NT2/D1 (cell line): ENCODE data around the gene LHB.
"Not testable (repeated sequence)": the region's sequence is repeated elsewhere in the genome, so short reads cannot be mapped to it uniquely, and the experiment has no call there.

Experiments used
- DNase-seq: peaks from one replicate; pipeline ENCODE4 v3.0.0-alpha.2; 2011; ENCODE audit warnings: low read depth, low spot score
- H3K27me3 ChIP-seq: 2 replicates; pipeline ENCODE4 v1.6.0; 2011; ENCODE audit warnings: mild to moderate bottlenecking; ENCODE audit not compliant: insufficient read length, insufficient read depth
- H3K36me3 ChIP-seq: 2 replicates; pipeline ENCODE4 v1.6.1; 2011; ENCODE audit warnings: mild to moderate bottlenecking, low read length, mixed read lengths; ENCODE audit not compliant: insufficient read depth, insufficient read length
- H3K4me1 ChIP-seq: 2 replicates; pipeline ENCODE4 v1.5.1; 2011; ENCODE audit not compliant: insufficient read depth, insufficient read length
- H3K4me3 ChIP-seq: 2 replicates; pipeline ENCODE4 v1.5.1; 2011; ENCODE audit warnings: low read depth; ENCODE audit not compliant: insufficient read length
- H3K9ac ChIP-seq: 2 replicates; pipeline ENCODE4 v1.6.0; 2011; ENCODE audit warnings: low read depth; ENCODE audit not compliant: insufficient read length
- H3K9me3 ChIP-seq: 2 replicates; pipeline ENCODE4 v1.5.1; 2011; ENCODE audit warnings: mild to moderate bottlenecking, low read length; ENCODE audit not compliant: insufficient read depth
- SUZ12 ChIP-seq: IDR thresholded peaks from 2 replicates; pipeline ENCODE4 v1.6.1; 2011; ENCODE audit not compliant: insufficient read length, insufficient read depth; ENCODE audit errors: extremely low read depth
- YY1 ChIP-seq: IDR thresholded peaks from 2 replicates; pipeline ENCODE4 v1.6.1; 2011; ENCODE audit not compliant: insufficient read length, insufficient read depth
- ZNF274 ChIP-seq: IDR thresholded peaks from 2 replicates; pipeline ENCODE4 v1.6.1; 2011; ENCODE audit warnings: mild to moderate bottlenecking, low read depth, low read length

Gene LHB

DNA sequence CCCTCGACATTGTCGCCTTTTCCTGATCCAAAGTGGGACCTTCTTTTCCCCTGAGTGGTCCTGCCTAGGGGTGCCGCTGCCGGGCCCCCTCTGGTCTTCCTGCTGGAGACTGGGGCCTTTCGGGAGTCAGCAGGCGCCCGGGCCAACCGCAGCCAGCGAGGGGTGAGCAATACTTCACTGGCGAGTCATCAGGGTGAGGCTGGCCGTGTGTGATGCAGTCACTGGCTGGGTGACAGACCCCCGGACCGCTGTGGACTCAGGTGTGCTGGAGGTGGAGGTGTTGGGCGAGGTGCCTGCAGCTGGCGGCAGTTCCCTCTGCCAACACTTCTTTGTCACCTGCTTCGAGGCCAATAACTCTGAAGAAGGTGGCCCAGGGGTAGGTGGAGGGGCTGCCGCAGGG lies 25.3 kb upstream of the LHB start:
- Histone ChIP-seq H3K4me1 (no peaks in the 10 kb centered on the region), H3K4me3 (no peak overlapping the region), H3K9ac (no peak overlapping the region), H3K36me3 (no peaks in the 10 kb centered on the region), H3K27me3 (no peaks in the 10 kb centered on the region), H3K9me3 (no peaks in the 10 kb centered on the region)
- DNase-seq = no peak
- no peak for TF ChIP-seq SUZ12
- no peak for TF ChIP-seq ZNF274
- TF ChIP-seq YY1 = no peak

- not testable (repeated sequence) for H3K9me3 ChIP-seq, DNase-seq, H3K4me1 ChIP-seq, H3K4me3 ChIP-seq, H3K9ac ChIP-seq, H3K36me3 ChIP-seq, H3K27me3 ChIP-seq
Observed at GRCh38 chr19:49039736-49040135, 22.8 kb upstream of the LHB start.

- not testable (repeated sequence) for H3K4me3 ChIP-seq, DNase-seq, H3K4me1 ChIP-seq, H3K36me3 ChIP-seq, H3K9ac ChIP-seq, H3K27me3 ChIP-seq, H3K9me3 ChIP-seq
Observed at GRCh38 chr19:49038557-49039276, 21.8 kb upstream of the LHB start.

- not testable (repeated sequence) for H3K4me1 ChIP-seq, H3K4me3 ChIP-seq, H3K9me3 ChIP-seq, H3K27me3 ChIP-seq, H3K9ac ChIP-seq, DNase-seq, H3K36me3 ChIP-seq
Observed at GRCh38 chr19:49038111-49038510, 21.2 kb upstream of the LHB start.

GRCh38 chr19:49036815-49037214 lies 19.9 kb upstream of the LHB start, which contains the start of gene CGB1:
TSS of gene CGB1 (minus strand) at chr19:49036895. CDS start at chr19:49036711, 184 bp downstream.
- H3K36me3 ChIP-seq, H3K9me3 ChIP-seq, H3K4me1 ChIP-seq, H3K9ac ChIP-seq, H3K4me3 ChIP-seq, DNase-seq, H3K27me3 ChIP-seq: not testable (repeated sequence)

GRCh38 chr19:49031642-49032301 lies 14.9 kb upstream of the LHB start, which contains the start of gene CGB2:
TSS of gene CGB2 (plus strand) at chr19:49031890. CDS start at chr19:49032096, 206 bp downstream.
- not testable (repeated sequence) for H3K9me3 ChIP-seq, H3K9ac ChIP-seq, H3K4me1 ChIP-seq, H3K4me3 ChIP-seq, H3K36me3 ChIP-seq, H3K27me3 ChIP-seq, DNase-seq

DNA sequence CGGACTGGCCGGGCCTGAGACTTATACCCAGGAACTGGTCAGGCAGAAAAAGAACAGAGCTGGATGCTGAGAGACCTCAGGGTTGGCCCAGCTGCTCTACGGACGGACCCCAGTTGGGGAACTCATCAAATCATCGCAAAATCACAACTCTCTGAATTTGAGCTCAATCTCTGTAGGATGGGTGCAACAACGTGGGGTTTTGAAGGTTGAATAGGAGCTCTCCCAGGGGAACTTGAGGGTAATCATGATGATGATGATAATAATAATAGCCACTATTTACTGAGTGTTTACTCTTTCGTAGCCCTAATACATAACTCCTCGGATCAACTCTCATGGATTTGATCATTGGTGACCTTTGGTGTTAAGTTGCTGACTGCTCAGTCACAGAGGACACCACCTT lies 13.4 kb upstream of the LHB start:
- H3K9ac ChIP-seq, H3K9me3 ChIP-seq, H3K4me3 ChIP-seq, DNase-seq, H3K36me3 ChIP-seq, H3K27me3 ChIP-seq, H3K4me1 ChIP-seq: not testable (repeated sequence)

- H3K9ac ChIP-seq, H3K4me1 ChIP-seq, H3K27me3 ChIP-seq, H3K36me3 ChIP-seq, DNase-seq, H3K4me3 ChIP-seq, H3K9me3 ChIP-seq: not testable (repeated sequence)
Observed at GRCh38 chr19:49029749-49030148, 12.9 kb upstream of the LHB start.

- not testable (repeated sequence) for H3K4me3 ChIP-seq, H3K9me3 ChIP-seq, H3K36me3 ChIP-seq, DNase-seq, H3K4me1 ChIP-seq, H3K9ac ChIP-seq, H3K27me3 ChIP-seq
Observed at GRCh38 chr19:49028686-49029085, 11.8 kb upstream of the LHB start.

DNA sequence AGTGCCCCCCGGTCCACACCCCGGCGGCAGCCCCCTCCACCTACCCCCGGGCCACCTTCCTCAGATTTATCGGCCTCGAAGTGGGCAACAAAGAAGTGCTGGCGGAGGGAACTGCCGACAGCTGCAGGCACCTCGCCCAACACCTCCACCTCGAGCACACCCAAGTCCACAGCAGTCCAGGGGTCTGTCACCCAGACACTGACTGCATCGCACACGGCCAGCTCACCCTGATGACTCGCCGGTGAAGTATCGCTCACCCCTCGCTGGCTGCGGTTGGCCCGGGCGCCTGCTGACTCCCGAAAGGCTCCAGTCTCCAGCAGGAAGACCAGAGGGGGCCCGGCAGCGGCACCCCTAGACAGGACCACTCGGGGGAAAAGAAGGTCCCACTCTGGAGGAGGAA lies 8.7 kb upstream of the LHB start:
- not testable (repeated sequence) for H3K9me3 ChIP-seq

GRCh38 chr19:49025088-49025487 lies 8.2 kb upstream of the LHB start:
- not testable (repeated sequence) for H3K36me3 ChIP-seq, DNase-seq, H3K4me3 ChIP-seq, H3K9ac ChIP-seq, H3K4me1 ChIP-seq, H3K9me3 ChIP-seq, H3K27me3 ChIP-seq

More for the DNA sequence above, 8.7 kb upstream of the LHB start:
- H3K36me3 ChIP-seq, H3K27me3 ChIP-seq, H3K9ac ChIP-seq, H3K4me1 ChIP-seq, H3K4me3 ChIP-seq, DNase-seq: not testable (repeated sequence)
